ENCODE data around the gene GNAQ.

DNA sequence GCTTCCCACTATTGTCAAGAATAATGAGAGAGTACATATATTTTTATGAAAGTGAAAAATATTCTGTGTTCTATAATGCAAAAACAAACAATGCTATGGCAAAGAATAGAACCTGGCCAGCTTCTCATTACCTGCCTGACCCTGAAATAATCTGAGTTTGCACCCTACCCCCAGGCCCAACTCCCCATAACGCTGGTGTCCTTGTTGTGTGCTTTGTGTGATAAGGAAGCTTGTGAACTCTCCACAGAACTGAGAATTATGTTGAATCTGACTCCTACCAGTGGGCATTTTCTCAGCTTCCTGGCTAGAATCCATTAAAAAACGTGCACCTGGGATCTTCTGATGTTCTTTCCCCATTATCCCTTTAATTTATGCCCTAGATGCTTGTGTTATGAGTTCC lies 205.5 kb downstream of the GNAQ start:
- TF ChIP-seq, protein P1, sequence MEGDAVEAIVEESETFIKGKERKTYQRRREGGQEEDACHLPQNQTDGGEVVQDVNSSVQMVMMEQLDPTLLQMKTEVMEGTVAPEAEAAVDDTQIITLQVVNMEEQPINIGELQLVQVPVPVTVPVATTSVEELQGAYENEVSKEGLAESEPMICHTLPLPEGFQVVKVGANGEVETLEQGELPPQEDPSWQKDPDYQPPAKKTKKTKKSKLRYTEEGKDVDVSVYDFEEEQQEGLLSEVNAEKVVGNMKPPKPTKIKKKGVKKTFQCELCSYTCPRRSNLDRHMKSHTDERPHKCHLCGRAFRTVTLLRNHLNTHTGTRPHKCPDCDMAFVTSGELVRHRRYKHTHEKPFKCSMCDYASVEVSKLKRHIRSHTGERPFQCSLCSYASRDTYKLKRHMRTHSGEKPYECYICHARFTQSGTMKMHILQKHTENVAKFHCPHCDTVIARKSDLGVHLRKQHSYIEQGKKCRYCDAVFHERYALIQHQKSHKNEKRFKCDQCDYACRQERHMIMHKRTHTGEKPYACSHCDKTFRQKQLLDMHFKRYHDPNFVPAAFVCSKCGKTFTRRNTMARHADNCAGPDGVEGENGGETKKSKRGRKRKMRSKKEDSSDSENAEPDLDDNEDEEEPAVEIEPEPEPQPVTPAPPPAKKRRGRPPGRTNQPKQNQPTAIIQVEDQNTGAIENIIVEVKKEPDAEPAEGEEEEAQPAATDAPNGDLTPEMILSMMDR (IDR thresholded peaks at IDR 0.05) = no peak
- no peak for TF ChIP-seq POLR2A (IDR thresholded peaks at IDR 0.05)
